RWPE2 (cell line): ENCODE data around the gene GABRB1.

Experiments
- ATAC-seq: fragments of 200-7000 bp; cut with Tn5 transposase; 3 replicates; pipeline ENCODE4 v1.9.1; 2021; ENCODE audit warnings: low read depth
- DNase-seq: peaks from one replicate; pipeline ENCODE4 v3.0.0-alpha.2; 2020; ENCODE audit warnings: low spot score
- H3K27ac ChIP-seq: fragments of 450-650 bp; 2 replicates; pipeline ENCODE4 v1.5.1; 2017; ENCODE audit warnings: mild to moderate bottlenecking; ENCODE audit not compliant: poor library complexity, severe bottlenecking
- H3K27me3 ChIP-seq: fragments of 250-450 bp; sonication (Bioruptor Pico); 2 replicates; pipeline ENCODE4 v1.5.1; 2021; ENCODE audit warnings: mild to moderate bottlenecking, moderate library complexity; ENCODE audit not compliant: insufficient read depth, poor library complexity, severe bottlenecking
- H3K36me3 ChIP-seq: fragments of 250-450 bp; sonication (Bioruptor Pico); 2 replicates; pipeline ENCODE4 v1.5.1; 2020; ENCODE audit warnings: low read depth, mild to moderate bottlenecking, moderate library complexity
- H3K4me1 ChIP-seq: fragments of 250-450 bp; sonication (Bioruptor Pico); 2 replicates; pipeline ENCODE4 v1.5.1; 2021; ENCODE audit warnings: mild to moderate bottlenecking, moderate library complexity; ENCODE audit not compliant: insufficient read depth, poor library complexity, severe bottlenecking
- H3K4me3 ChIP-seq: fragments of 250-450 bp; sonication (Bioruptor Pico); 2 replicates; pipeline ENCODE4 v1.5.1; 2021; ENCODE audit warnings: mild to moderate bottlenecking, moderate library complexity; ENCODE audit not compliant: severe bottlenecking
- H3K9me3 ChIP-seq: fragments of 250-450 bp; sonication (Bioruptor Pico); 2 replicates; pipeline ENCODE4 v1.5.1; 2021; ENCODE audit warnings: mild to moderate bottlenecking, moderate library complexity; ENCODE audit not compliant: severe bottlenecking
- CTCF ChIP-seq: fragments of 450-650 bp; IDR thresholded peaks from one replicate; pipeline ENCODE4 v1.5.1; 2017; ENCODE audit warnings: mild to moderate bottlenecking, moderate library complexity; ENCODE audit not compliant: poor library complexity, severe bottlenecking

The GABRB1 gene

GRCh38 chr4:47194036-47194737 is 162.8 kb downstream of the GABRB1 start:
- Histone ChIP-seq H3K4me1 (no peaks in the 10 kb centered on the region), H3K4me3 (no peak overlapping the region), H3K27ac (no peak overlapping the region), H3K27me3 (peaks cover 9% of the 10 kb centered on the region), H3K9me3 (no peaks in the 10 kb centered on the region), H3K36me3 (no peaks in the 10 kb centered on the region)
- DNase-seq: no peak
- no peak for TF ChIP-seq CTCF
- ATAC-seq: no peak

GRCh38 chr4:47195706-47196105 is 164.3 kb downstream of the GABRB1 start:
- H3K27ac ChIP-seq: no peak overlapping the region
- H3K27me3 ChIP-seq: peaks cover 9% of the 10 kb centered on the region
- H3K4me3 ChIP-seq: no peak overlapping the region
- H3K4me1 ChIP-seq: no peaks in the 10 kb centered on the region
- H3K9me3 ChIP-seq: no peaks in the 10 kb centered on the region
- no peaks in the 10 kb centered on the region for H3K36me3 ChIP-seq
- DNase-seq (no peak), ATAC-seq (no peak)
- no peak for TF ChIP-seq CTCF

GRCh38 chr4:47198791-47199190 is 167.4 kb downstream of the GABRB1 start:
- no peaks in the 10 kb centered on the region for H3K4me1 ChIP-seq
- H3K9me3 ChIP-seq: no peaks in the 10 kb centered on the region
- H3K36me3 ChIP-seq: no peaks in the 10 kb centered on the region
- H3K27me3 ChIP-seq: no peaks in the 10 kb centered on the region
- no peak overlapping the region for H3K27ac ChIP-seq
- no peak for TF ChIP-seq CTCF
- no peak for ATAC-seq
- no peak for DNase-seq
- H3K4me3 ChIP-seq: no peak overlapping the region

- peaks cover 3% of the 10 kb centered on the region for H3K27me3 ChIP-seq
- ATAC-seq (no peak), DNase-seq (no peak)
- no peak overlapping the region for H3K27ac ChIP-seq
- H3K4me3 ChIP-seq: no peak overlapping the region
- no peak for TF ChIP-seq CTCF
- no peaks in the 10 kb centered on the region for H3K36me3 ChIP-seq
- H3K4me1 ChIP-seq: no peaks in the 10 kb centered on the region
- no peaks in the 10 kb centered on the region for H3K9me3 ChIP-seq
These were observed 172.2 kb downstream of the GABRB1 start for GRCh38 chr4:47203593-47203992.

GRCh38 chr4:47207555-47207954 is 176.2 kb downstream of the GABRB1 start:
- Histone ChIP-seq H3K36me3 (no peaks in the 10 kb centered on the region), H3K4me1 (no peaks in the 10 kb centered on the region), H3K4me3 (no peak overlapping the region), H3K27me3 (peaks cover 3% of the 10 kb centered on the region), H3K9me3 (no peaks in the 10 kb centered on the region), H3K27ac (no peak overlapping the region)
- no peak for ATAC-seq
- DNase-seq: no peak
- no peak for TF ChIP-seq CTCF
